K562 (cell line): Measurements from ENCODE around the gene CDH1. TPM values are rescaled to one million over a fixed set of nuclear protein-coding genes. Genes with fewer than 3 reads are reported as not detected.
A peak's percentile ranks its signal among the peaks of the same experiment; 100 is the strongest.

Experiments used
- ATAC-seq: fragments of 200-7000 bp; cut with Tn5 transposase; 3 replicates; pipeline ENCODE4 v1.9.1; 2020; ENCODE audit warnings: moderate library complexity
- BruUV-seq: library from RNA; stranded (reverse); fragments of 400-500 nt; replicated peaks from 2 replicates; lab custom pipeline; 2021; lab: Mats Ljungman, UMichigan
- CTCF ChIA-PET: fragments of 300-600 bp; formaldehyde crosslinking; extraction: SDS; loops from one replicate; lab custom pipeline; 2021; ENCODE audit warnings: low intra/inter-chr PET ratio; lab: Yijun Ruan, JAX
- POLR2A ChIA-PET: fragments of 300-600, 350-650 bp; sonication (Branson Sonifier 250); formaldehyde crosslinking; extraction: SDS; loops from one replicate; lab custom pipeline; 2021; ENCODE audit warnings: antibody characterized with exemption, inconsistent platforms; lab: Yijun Ruan, JAX
- DNase-seq, 4 experiments: peaks; one replicate each; pipeline versions ENCODE4 v3.0.0 to v3.0.0-alpha.2; 2011 to 2018; ENCODE audit warnings: low spot score in 3 of 4, mixed read lengths in 3 of 4; ENCODE audit errors: extremely low read depth in 1 of 4
- FAIRE-seq: peaks from 2 replicates; lab custom pipeline; 2011; peaks lifted over from hg19 to GRCh38; lab: Jason Lieb, UNC
- H2AFZ ChIP-seq: 2 replicates; pipeline ENCODE4 v1.6.0; 2011; ENCODE audit warnings: low read depth, low read length, control low read depth, inconsistent platforms
- H3K27ac ChIP-seq: fragments of 200-600 bp; 3 replicates; pipeline ENCODE4 v1.8.0; 2011; ENCODE audit warnings: low read depth, mild to moderate bottlenecking, control low read depth, inconsistent platforms, low read length, moderate library complexity, mixed read lengths; ENCODE audit errors: extremely low read depth
- H3K27me3 ChIP-seq, 2 experiments: fragments of 300-600 bp in 1 of 2; 2 replicates in 1 of 2; 3 replicates in 1 of 2; pipeline versions ENCODE4 v1.6.0 to v1.8.0; 2011; ENCODE audit warnings: inconsistent platforms in 2 of 2, low read length in 2 of 2, mild to moderate bottlenecking in 1 of 2, mixed read lengths in 1 of 2, moderate library complexity in 1 of 2; ENCODE audit not compliant: control insufficient read depth in 2 of 2, insufficient read depth in 2 of 2
- H3K36me3 ChIP-seq: fragments of 300-600 bp; 3 replicates; pipeline ENCODE4 v1.8.0; 2011; ENCODE audit warnings: mild to moderate bottlenecking, low read length, inconsistent platforms; ENCODE audit not compliant: control insufficient read depth, insufficient read depth
- H3K4me1 ChIP-seq, 2 experiments: fragments of 200-600 bp in 1 of 2; replicated peaks in 1 of 2; 2 replicates in 1 of 2; 3 replicates in 1 of 2; pipeline versions ENCODE4 v1.5.1 to v1.8.0; 2011; ENCODE audit warnings: inconsistent platforms in 2 of 2, low read length in 2 of 2, mild to moderate bottlenecking in 1 of 2, mixed read lengths in 1 of 2, moderate library complexity in 1 of 2; ENCODE audit not compliant: control insufficient read depth in 2 of 2, insufficient read depth in 2 of 2
- H3K4me2 ChIP-seq: 2 replicates; pipeline ENCODE4 v1.6.1; 2011; ENCODE audit warnings: low read length, control low read depth, inconsistent platforms, mixed read lengths; ENCODE audit not compliant: insufficient read depth
- H3K4me3 ChIP-seq: fragments of 200-600 bp; sonication (generic), shearing (Covaris generic); 2 replicates; pipeline ENCODE4 v1.5.1; 2016; ENCODE audit warnings: control low read depth, inconsistent platforms
- H3K79me2 ChIP-seq: fragments of 200-600 bp; 3 replicates; pipeline ENCODE4 v1.8.0; 2011; ENCODE audit warnings: low read length, inconsistent platforms; ENCODE audit not compliant: control insufficient read depth, insufficient read depth
- H3K9ac ChIP-seq, 2 experiments: 2 replicates each; pipeline versions ENCODE4 v1.6.0 to v1.6.1; 2011; ENCODE audit warnings: low read depth in 2 of 2, low read length in 2 of 2, control low read depth in 1 of 2, inconsistent platforms in 1 of 2, mild to moderate bottlenecking in 1 of 2, mixed read lengths in 1 of 2; ENCODE audit not compliant: insufficient read depth in 1 of 2
- H3K9me1 ChIP-seq: one replicate; pipeline ENCODE4 v1.6.0; 2011; ENCODE audit warnings: inconsistent platforms, mild to moderate bottlenecking, low read length, moderate library complexity; ENCODE audit not compliant: control insufficient read depth, insufficient read depth
- H3K9me3 ChIP-seq: replicated peaks from 2 replicates; pipeline ENCODE4 v1.5.1; 2011; ENCODE audit warnings: low read depth, low read length, inconsistent platforms; ENCODE audit not compliant: control insufficient read depth, insufficient read depth
- H4K20me1 ChIP-seq: replicated peaks from 2 replicates; pipeline ENCODE4 v1.6.1; 2011; ENCODE audit warnings: low read length, inconsistent platforms, mixed read lengths; ENCODE audit not compliant: control insufficient read depth, insufficient read depth
- CBFA2T3 ChIP-seq: fragments of 450-650 bp; IDR thresholded peaks from 2 replicates; pipeline ENCODE4 v1.6.1; 2017
- FOXJ3 ChIP-seq: sonication (generic); formaldehyde crosslinking; IDR thresholded peaks from 2 replicates; pipeline ENCODE4 v1.4.0; 2020; ENCODE audit warnings: mild to moderate bottlenecking, missing genetic modification reagents
- SPI1 ChIP-seq: IDR thresholded peaks from 2 replicates; pipeline ENCODE4 v1.6.1; 2011; ENCODE audit warnings: low read depth, low read length, control low read depth, borderline replicate concordance
- ZNF263 ChIP-seq: sonication (generic); formaldehyde crosslinking; IDR thresholded peaks from 2 replicates; pipeline ENCODE4 v1.8.0; 2022; ENCODE audit warnings: mild to moderate bottlenecking, missing genetic modification reagents, borderline replicate concordance
- ZSCAN32 ChIP-seq: fragments of 450-650 bp; formaldehyde crosslinking; IDR thresholded peaks from 2 replicates; pipeline ENCODE4 v1.4.0; 2020; ENCODE audit warnings: mild to moderate bottlenecking, moderate library complexity
- WGBS: fragments of 100-300 bp; shearing (Covaris generic); methylation state at CpG from one replicate; pipeline ENCODE4 v1.1.6; 2016; ENCODE audit warnings: low coverage, mixed read lengths; ENCODE audit not compliant: insufficient coverage; ENCODE audit errors: missing lambda C conversion rate; 5-methylcytosine and 5-hydroxymethylcytosine counted together
- in situ Hi-C: fragments of 300-500 bp; cut with MboI; formaldehyde crosslinking; loops from 4 replicates; pipeline ENCODE4 v1.15.0; 2018; ENCODE audit warnings: inconsistent platforms, mixed read lengths
- intact Hi-C: fragments of 100-400 bp; cut with micrococcal nuclease; formaldehyde crosslinking; loops from 2 replicates; pipeline ENCODE4 v1.14.2; 2022
- polyA plus RNA-seq, 8 experiments: library from polyadenylated mRNA; depleted of rRNA in 4 of 8; stranded (reverse) in 5 of 8; unstranded in 3 of 8; fragments of >200 nt; fragmentation: Nextera tagmentation in 2 of 8; fragmentation: Illumina TruSeq in 1 of 8; extraction: Ambion mirVana in 2 of 8; extraction: Trizol in 1 of 8; gene quantifications; 2 replicates each; pipeline versions ENCODE4 v1.2.1 to v1.2.3, GENCODE V29; 2011 to 2014; ENCODE audit warnings: inconsistent platforms in 1 of 8, missing spikeins in 1 of 8
- total RNA-seq, 7 experiments: library from RNA; depleted of rRNA in 6 of 7; stranded (reverse); fragments of >200 nt in 6 of 7; fragmentation: Illumina TruSeq in 2 of 7; extraction: Trizol in 2 of 7; gene quantifications; 2 replicates each; pipeline versions ENCODE4 v1.2.1 to v1.2.3, GENCODE V29; 2011 to 2021; ENCODE audit warnings: low replicate concordance in 1 of 7
- TF ChIP-seq, protein P1 (sequence below): sonication (generic); formaldehyde crosslinking; IDR thresholded peaks from 2 replicates; pipeline ENCODE4 v1.8.1; 2023; ENCODE audit warnings: missing genetic modification reagents, mild to moderate bottlenecking, borderline replicate concordance

Gene CDH1
- total and polyA plus RNA-seq, 9 of the 15 experiments (the other 6 are each of a cell fraction or from before 2014, with no cell fraction given): 0.01 to 0.69 TPM; not detected in 7

DNA sequence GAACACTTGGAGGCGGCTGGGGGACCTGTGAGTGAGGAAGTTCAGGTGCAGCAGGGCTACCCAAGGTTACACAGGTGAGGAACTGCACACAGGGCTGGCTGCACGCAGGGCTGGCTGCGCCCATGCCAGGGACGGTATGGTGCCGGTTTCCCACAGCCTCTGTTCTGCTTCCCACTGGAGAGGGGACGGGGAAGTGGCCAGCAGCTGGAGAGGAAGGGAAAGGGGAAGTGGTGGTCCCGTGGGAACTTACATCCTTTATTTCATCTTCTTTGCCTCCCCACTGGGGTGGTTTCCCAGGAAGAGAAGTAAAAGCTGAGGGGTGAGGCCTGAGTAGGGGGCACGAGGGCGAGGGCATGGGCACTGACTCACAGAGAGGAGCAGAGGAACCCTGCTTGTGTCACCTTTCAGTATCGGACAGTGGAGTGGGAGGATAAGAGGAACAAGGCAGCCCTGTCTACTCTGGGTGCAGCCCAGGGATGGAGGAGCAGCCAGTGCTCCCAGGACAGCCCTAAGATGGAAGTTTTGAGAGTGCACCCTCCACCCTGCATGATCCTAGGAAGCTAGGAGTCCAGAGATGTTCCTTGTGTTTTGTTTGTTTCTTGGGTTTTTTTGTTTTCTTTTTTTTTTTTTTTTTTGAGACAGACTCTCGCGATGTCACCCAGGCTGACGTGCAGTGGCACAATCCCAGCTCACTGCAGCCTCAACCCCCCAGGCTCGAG is 25.5 kb upstream of the CDH1 start:
- Histone ChIP-seq H3K27ac (no peak overlapping the region), H3K9ac (peak overlapping the region in 1 of 2 experiments; percentile 84; a peak in 2 of 4 replicates), H3K79me2 (no peaks in the 10 kb centered on the region), H3K27me3 (peaks cover 0 to 10% of the 10 kb centered on the region in 2 experiments; a peak in 2 of 5 replicates), H2AFZ (no peak overlapping the region), H3K4me1 (peaks cover 9 to 17% of the 10 kb centered on the region in 2 experiments; a peak in 4 of 5 replicates), H3K9me3 (no peaks in the 10 kb centered on the region), H3K4me3 (no peak overlapping the region), H3K36me3 (no peaks in the 10 kb centered on the region), H3K4me2 (no peak overlapping the region), H3K9me1 (no peaks in the 10 kb centered on the region), H4K20me1 (no peaks in the 10 kb centered on the region)
- ChIA-PET POLR2A (interaction anchor here (0.6 to 0.7 kb wide), 2 partner anchors 423 to 559 kb away, joined by 3 to 4 read pairs; no protein-coding TSS in a partner anchor), CTCF (no interaction called here)
- ATAC-seq: 0 out of 3 replicates have a peak, but pooled peaks have one; percentile 21
- in situ Hi-C loops: no loop called here
- WGBS: 21% methylated on average over 10 of the region's 14 CpGs
- TF ChIP-seq FOXJ3 (no peak), ZNF263 (CRISPR knock-in tag) (peak; percentile 80), SPI1 (peak; percentile 87), ZSCAN32 (CRISPR knock-in tag) (no peak), CBFA2T3 (no peak)
- TF ChIP-seq, protein P1, sequence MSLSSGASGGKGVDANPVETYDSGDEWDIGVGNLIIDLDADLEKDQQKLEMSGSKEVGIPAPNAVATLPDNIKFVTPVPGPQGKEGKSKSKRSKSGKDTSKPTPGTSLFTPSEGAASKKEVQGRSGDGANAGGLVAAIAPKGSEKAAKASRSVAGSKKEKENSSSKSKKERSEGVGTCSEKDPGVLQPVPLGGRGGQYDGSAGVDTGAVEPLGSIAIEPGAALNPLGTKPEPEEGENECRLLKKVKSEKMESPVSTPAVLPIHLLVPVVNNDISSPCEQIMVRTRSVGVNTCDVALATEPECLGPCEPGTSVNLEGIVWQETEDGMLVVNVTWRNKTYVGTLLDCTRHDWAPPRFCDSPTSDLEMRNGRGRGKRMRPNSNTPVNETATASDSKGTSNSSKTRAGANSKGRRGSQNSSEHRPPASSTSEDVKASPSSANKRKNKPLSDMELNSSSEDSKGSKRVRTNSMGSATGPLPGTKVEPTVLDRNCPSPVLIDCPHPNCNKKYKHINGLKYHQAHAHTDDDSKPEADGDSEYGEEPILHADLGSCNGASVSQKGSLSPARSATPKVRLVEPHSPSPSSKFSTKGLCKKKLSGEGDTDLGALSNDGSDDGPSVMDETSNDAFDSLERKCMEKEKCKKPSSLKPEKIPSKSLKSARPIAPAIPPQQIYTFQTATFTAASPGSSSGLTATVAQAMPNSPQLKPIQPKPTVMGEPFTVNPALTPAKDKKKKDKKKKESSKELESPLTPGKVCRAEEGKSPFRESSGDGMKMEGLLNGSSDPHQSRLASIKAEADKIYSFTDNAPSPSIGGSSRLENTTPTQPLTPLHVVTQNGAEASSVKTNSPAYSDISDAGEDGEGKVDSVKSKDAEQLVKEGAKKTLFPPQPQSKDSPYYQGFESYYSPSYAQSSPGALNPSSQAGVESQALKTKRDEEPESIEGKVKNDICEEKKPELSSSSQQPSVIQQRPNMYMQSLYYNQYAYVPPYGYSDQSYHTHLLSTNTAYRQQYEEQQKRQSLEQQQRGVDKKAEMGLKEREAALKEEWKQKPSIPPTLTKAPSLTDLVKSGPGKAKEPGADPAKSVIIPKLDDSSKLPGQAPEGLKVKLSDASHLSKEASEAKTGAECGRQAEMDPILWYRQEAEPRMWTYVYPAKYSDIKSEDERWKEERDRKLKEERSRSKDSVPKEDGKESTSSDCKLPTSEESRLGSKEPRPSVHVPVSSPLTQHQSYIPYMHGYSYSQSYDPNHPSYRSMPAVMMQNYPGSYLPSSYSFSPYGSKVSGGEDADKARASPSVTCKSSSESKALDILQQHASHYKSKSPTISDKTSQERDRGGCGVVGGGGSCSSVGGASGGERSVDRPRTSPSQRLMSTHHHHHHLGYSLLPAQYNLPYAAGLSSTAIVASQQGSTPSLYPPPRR: no peak
- DNase-seq: peak in 1 of 4 experiments; percentile 3
- no TSS peak for BruUV-seq
- no peak for FAIRE-seq
- intact Hi-C loops: no loop called here
